Measurements from ENCODE around the gene INSYN2B. TPM values are rescaled to one million over a fixed set of nuclear protein-coding genes. Genes with fewer than 3 reads are reported as not detected.

The INSYN2B gene
- total and polyA plus RNA-seq, 2 of the 4 experiments (the other 2 are of a cell fraction), result 9.1 to 33.5 TPM

- Histone ChIP-seq H3K4me3 (ENCODE audit: insufficient read depth, low read depth, low read length) (no peak overlapping the region), H3K4ac (ENCODE audit: low read depth, low read length) (no peak overlapping the region), H3K79me1 (ENCODE audit: low read depth in 1 of 2, low read length in 2 of 2) (peaks cover 3 to 11% of the 10 kb centered on the region in 2 experiments; a peak in 2 of 4 replicates), H3K4me1 (ENCODE audit: control insufficient read depth, insufficient read depth, low read length) (peaks cover 2% of the 10 kb centered on the region; the same call in 1 of the 2 replicates), H2BK20ac (ENCODE audit: low read depth, low read length) (no peak overlapping the region), H3K18ac (ENCODE audit: low read depth, low read length) (no peak overlapping the region), H4K91ac (ENCODE audit: insufficient read depth, low read depth, low read length) (no peak overlapping the region), H3K9me3 (ENCODE audit: control insufficient read depth, insufficient read depth, low read length) (no peaks in the 10 kb centered on the region), H2BK120ac (ENCODE audit: low read depth, low read length) (no peak overlapping the region), H3K56ac (ENCODE audit: extremely low read depth, insufficient read depth, low read length) (no peak overlapping the region), H4K5ac (ENCODE audit: low read depth, low read length) (no peak overlapping the region), H2BK5ac (ENCODE audit: low read depth, low read length, poor library complexity, severe bottlenecking) (no peak overlapping the region), H4K20me1 (ENCODE audit: insufficient read depth, low read length) (no peaks in the 10 kb centered on the region), H3K9ac (ENCODE audit: low read depth, low read length) (no peak overlapping the region), H3K9me1 (ENCODE audit: insufficient read depth, low read length) (no peaks in the 10 kb centered on the region; the same call in 1 of the 2 replicates), H3K27me3 (ENCODE audit: control insufficient read depth, insufficient read depth, low read length) (no peaks in the 10 kb centered on the region), H2BK15ac (ENCODE audit: low read depth, low read length) (no peak overlapping the region), H2AK5ac (ENCODE audit: low read depth, low read length) (no peak overlapping the region), H3K4me2 (ENCODE audit: low read depth, low read length) (no peak overlapping the region), H2AK9ac (replicated peaks; ENCODE audit: low read depth, low read length, poor library complexity) (no peak overlapping the region), H3K27ac (ENCODE audit: insufficient read depth, low read length) (no peak overlapping the region), H3K36me3 (ENCODE audit: control insufficient read depth, insufficient read depth, low read length) (peaks cover 9% of the 10 kb centered on the region), H3K14ac (replicated peaks; ENCODE audit: low read depth, low read length) (no peak overlapping the region), H2AFZ (replicated peaks; ENCODE audit: low read length, poor library complexity) (no peak overlapping the region), H3K23ac (ENCODE audit: low read depth, low read length) (no peak overlapping the region), H4K8ac (ENCODE audit: low read depth in 2 of 2, low read length in 2 of 2) (no peak overlapping the region)
- ATAC-seq (ENCODE audit: low read depth), result no peak
- no peak for TF ChIP-seq RFX5 (IDR thresholded peaks at IDR 0.05; ENCODE audit: low read depth, low read length)
- TF ChIP-seq SMC3 (IDR thresholded peaks at IDR 0.05; ENCODE audit: low read depth, low read length), result no peak
- TF ChIP-seq MAZ (IDR thresholded peaks at IDR 0.05; ENCODE audit: borderline replicate concordance, low read depth, low read length), result no peak
- no peak for TF ChIP-seq CTCF (conservative IDR thresholded peaks at IDR 0.05; ENCODE audit: low read depth, low read length)
- no peak for TF ChIP-seq RCOR1 (IDR thresholded peaks at IDR 0.05; ENCODE audit: insufficient replicate concordance, low read length)
- BruUV-seq (replicated peaks), result no TSS peak
- in situ Hi-C loops (cut with MboI; ENCODE audit: low sequenced_read_pairs), result no loop called here
- dilution Hi-C loops (cut with HindIII; ENCODE audit: low sequenced_read_pairs, unreplicated experiment), result no loop called here
- POLR2A ChIA-PET (ENCODE audit: unreplicated experiment), result no interaction called here
- intact Hi-C loops (cut with micrococcal nuclease), result no loop called here
- WGBS, 2 experiments (ENCODE audit: extremely low coverage in 2 of 2, insufficient read length in 1 of 2), result no CpG with 5 or more reads among the region's 4 CpGs
- CTCF ChIA-PET, result interaction anchor here (1.3 kb wide), 2 partner anchors 22 to 94 kb away, joined by 3 read pairs; no protein-coding TSS in a partner anchor
- DNase-seq, result no peak
Measured at GRCh38 chr5:169886677-169887076, 93.6 kb downstream of the INSYN2B start.
